Glomerular endothelial cell (primary cell): ENCODE results near the gene LMO1. TPM values are rescaled to one million over a fixed set of nuclear protein-coding genes. Genes with fewer than 3 reads are reported as not detected.

Source experiments
- DNase-seq: peaks from one replicate; pipeline ENCODE4 v3.0.0-alpha.2; 2011; ENCODE audit warnings: low read depth, low spot score; ENCODE audit errors: extremely low read depth
- total RNA-seq: library from RNA; depleted of rRNA; stranded (reverse); fragments of >200 nt; gene quantifications from 2 replicates; pipeline ENCODE4 v1.2.3, GENCODE V29; 2015

LMO1 gene
- total RNA-seq, 1 donor from 2014 or later = 0.76 TPM

DNA sequence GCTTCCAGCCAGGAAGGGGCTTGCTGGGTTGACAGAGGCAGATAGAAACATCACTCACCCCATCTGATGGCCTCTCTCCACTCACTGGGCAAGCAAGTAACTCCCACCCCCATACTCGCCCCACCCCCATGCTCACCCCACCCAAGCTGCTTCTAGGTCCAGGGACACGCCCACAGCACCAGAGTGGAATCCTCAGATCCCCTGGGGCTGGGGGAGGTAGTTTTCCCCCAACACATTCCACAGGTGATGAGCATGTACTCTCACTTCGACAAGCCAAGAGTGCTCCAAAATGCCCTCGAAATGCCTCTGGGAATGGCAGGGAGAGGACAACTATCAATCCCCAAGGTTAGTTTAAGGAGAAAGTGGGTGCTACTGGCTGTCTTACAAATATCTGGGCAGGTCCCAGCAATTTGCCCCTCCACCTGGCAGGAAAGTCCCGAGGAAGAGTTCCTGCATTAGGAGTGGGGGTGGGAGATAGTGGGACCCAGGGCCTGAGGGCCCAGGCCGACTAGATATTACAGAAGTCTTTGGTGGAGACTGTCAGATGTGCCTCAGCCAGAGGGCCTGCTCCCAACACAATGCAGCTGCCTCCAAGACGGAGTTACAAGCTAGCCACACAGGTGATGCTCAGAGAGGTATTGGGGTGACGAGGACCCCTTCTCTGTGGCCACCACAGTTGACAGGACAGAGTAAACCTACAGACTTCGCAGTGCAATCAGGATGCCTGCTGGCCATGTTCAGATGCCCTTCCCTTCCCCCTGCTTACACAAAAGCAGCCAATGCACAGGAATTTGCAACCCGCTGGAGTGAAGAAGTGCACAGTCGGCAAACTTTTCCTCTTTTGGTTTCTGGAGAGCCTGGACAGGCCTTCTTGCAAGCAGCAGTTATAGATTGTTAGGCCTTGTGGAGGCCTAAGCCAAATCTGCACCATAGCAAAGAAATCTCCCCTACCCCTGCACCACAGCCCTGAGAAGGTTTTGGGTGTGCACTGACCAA lies 2.9 kb upstream of the LMO1 start:
- DNase-seq = no peak

DNA sequence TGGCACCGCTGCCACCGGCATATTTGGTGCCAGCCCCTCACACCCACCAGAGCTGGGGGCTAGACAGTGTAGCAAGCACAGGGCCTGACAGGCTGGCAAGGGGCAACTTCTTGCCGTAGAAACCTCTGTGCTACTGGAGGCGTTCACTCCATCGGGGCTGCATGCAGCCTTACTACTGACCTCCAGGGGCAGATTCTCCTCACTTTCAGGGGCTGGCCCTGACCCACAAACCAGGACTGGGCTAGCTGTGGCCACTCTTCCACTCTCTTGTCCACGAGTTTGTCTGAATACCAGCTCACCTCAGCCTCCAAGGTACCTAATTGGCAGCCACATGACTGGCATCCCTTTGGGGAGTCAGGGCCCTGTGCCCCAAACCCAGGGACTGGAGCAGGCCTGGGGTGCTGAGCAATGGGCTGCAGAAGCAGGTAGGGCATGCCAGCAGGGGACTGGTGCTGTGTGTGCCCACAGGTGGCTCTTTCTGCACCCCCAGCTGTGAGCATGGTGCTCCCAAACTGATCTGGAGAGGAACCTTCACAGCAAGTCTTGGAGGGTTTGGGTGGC lies 2.1 kb upstream of the LMO1 start:
- DNase-seq = no peak

GRCh38 chr11:8263109-8263768 lies 439 bp downstream of the LMO1 start:
- no peak for DNase-seq

- DNase-seq = no peak
These were observed 1.0 kb downstream of the LMO1 start for GRCh38 chr11:8262552-8263108.

GRCh38 chr11:8261921-8262551 lies 1.6 kb downstream of the LMO1 start:
- DNase-seq = no peak

DNA sequence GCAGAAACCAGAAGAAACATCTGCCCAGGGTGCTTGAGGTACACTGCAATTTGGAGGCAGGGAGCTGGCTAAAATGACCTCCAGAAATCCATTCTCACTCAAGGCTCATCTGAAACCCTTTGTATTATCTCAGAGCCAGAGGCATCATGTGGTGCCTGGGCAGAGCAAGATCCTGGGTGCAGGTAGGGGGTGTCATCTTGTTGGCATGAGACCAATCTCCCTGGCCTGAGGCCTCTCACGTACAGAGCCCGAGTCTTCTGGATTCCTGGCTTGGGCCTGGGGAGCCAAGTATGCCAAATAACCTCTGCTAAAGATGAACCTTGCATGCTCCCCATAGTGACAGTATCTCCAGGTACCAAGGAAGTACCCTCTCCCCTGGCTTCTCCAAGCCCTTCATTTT lies 2.4 kb downstream of the LMO1 start:
- no peak for DNase-seq

GRCh38 chr11:8260202-8260966 lies 3.3 kb downstream of the LMO1 start:
- no peak for DNase-seq

DNA sequence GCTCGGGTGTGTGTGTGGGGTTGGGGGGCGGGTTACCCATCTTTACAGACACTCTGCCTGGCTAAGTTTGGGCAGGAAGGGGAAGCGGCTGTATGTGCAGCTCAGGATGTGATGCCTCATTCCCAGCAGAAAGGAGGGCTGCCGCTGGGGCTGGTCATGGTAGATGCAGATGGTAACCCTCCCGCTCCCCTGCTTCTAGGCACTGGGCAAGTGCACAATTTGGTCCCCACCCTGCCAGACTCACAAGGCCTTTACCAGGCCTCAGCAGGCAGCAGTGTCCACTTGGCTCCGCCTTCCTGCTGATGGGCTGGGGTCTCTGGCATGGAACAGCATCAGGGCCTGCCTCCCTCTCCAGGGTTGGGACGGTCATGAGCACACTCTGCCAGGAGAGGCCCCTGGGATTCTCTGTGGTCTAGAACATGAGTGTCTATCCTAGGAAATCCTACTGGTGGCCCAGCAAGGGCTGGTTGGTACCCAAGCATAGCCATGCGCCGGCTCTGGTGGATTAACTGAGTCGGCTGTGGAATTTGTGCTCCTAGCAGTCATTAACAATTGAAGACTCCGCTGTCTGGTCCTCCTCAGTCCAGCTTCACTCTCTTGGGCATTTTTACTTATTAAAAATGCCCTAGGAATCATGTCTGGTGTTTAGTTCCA lies 4.2 kb downstream of the LMO1 start:
- no peak for DNase-seq

DNA sequence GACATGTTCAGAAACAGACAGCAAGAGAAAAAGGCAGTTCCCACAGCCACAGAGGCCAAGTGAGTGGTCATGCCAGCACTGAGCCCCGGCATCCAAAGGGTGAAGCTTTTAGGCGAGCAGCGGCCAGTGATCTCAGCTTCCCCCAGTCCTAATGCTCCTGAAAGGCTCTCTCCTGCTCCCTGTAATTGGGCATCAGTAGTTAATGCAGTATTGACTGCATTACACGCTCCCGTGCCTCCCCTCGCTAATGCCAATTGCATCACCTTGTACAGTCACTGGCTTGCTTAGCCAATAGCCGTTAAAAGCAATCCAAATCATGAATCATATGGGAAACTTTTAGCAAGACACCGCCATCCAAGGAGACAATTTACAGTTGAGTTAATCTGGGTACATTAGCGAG lies 4.9 kb downstream of the LMO1 start:
- no peak for DNase-seq

- DNase-seq = no peak
These were observed 5.4 kb downstream of the LMO1 start for GRCh38 chr11:8258289-8258688.

GRCh38 chr11:8257003-8257664 lies 6.5 kb downstream of the LMO1 start:
- DNase-seq = no peak

DNA sequence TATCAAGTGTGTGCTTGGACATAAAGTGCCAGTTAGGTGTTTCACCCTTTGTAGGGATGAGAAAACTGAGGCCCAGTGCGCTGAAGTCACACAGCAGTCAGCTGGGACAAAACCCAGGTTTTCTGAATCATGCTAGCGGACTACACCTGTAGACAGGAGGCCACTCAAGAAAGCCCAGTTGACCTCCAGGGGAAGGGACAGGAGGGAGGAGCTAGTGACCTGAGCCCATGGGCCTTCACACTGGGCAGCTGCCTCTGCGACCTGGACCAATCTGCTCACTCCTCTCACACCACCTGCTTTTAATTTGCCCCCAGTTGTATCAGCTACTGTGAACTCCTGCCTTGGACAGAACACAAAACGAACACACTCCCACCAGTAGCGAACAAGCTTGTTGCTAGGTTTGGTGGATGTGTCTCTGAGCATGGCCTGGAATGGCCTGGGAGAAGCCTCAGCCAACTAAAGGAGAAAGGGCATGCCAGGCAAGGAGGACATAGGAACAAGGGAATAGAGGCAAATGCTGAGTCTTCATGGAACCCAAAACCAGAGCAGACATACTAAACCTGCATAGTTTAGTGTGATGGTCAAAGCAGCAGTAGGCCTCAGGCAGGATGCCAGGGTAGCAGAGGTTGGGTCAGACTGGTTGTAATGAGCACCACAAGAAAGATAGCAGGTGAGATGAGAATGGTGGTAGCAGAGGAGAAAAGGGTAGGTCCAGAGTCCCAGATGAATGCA lies 7.2 kb downstream of the LMO1 start:
- no peak for DNase-seq

GRCh38 chr11:8253566-8253965 lies 10.1 kb downstream of the LMO1 start:
- DNase-seq = no peak

DNA sequence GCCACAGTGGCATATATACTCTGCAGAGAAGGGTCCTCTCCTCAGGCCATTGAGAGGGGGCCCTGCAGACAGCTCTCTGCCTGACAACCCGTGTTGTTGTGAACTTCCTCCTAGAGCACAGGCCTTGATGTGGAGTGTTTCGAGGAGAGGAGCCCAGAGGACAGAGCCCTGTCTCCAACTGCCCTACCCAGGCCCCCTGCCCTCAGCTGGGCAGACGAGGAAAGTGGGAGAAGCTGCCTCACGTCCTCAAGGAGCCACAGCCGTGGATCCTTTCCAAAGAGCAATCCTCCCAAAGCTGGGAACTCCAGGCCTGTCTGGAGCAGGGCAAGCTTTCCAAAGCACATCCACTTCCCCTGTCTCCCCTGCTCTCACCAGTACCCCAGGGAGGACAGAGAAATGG lies 10.7 kb downstream of the LMO1 start:
- no peak for DNase-seq

- no peak for DNase-seq
These were observed 11.3 kb downstream of the LMO1 start for GRCh38 chr11:8252388-8252787.

- DNase-seq = no peak
These were observed 11.9 kb downstream of the LMO1 start for GRCh38 chr11:8251616-8252295.

DNA sequence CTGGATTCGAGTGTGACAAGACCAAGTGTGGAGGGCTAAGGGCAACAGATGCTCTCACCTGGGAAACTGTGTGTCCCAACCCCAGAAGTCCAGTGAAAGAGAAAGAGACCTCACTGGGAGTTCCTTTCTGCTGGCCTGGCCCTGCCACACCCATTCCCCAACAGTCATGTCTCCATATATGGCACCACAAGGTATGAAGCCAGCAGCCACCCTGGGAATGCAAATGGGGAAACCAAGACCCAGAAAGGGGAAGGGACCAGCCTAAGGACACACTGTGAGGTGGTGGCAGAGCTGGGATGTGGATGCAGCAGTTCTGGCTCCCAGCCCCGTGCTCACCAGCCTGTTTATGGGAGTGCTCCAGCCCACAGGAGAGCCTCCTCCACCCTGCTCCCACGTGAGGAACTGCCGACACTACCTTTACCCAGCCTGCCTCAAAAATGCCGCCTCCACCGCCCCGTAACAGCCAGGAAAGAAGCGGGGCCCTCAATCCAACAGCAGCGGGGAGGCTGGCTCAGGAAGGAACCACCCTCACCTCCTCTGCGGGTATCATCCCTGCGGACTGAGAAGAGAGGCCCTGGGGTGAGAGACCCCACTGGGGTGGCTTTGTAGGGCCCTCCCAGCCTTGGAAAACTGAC lies 12.6 kb downstream of the LMO1 start:
- no peak for DNase-seq
